H4 (cell line): ENCODE data around the gene F8A3. TPM values are rescaled to one million over a fixed set of nuclear protein-coding genes. Genes with fewer than 3 reads are reported as not detected.
"Not testable (repeated sequence)": the region's sequence is repeated elsewhere in the genome, so short reads cannot be mapped to it uniquely, and the experiment has no call there.

Experiments
- DNase-seq: peaks from one replicate; pipeline ENCODE4 v3.0.0-alpha.2; 2015; ENCODE audit warnings: low spot score
- total RNA-seq: library from RNA; depleted of rRNA; stranded (reverse); fragments of >200 nt; shearing (Covaris generic); gene quantifications from 2 replicates; pipeline ENCODE4 v1.2.3, GENCODE V29; 2014; rRNA removed

Gene F8A3
- 0.41 and 5.0 TPM in 2 replicates for total RNA-seq

GRCh38 chrX:155458471-155458870 is at the start of gene F8A3:
F8A3 (minus strand) TSS chrX:155458620; CDS start chrX:155458600, 20 bp downstream.
- not testable (repeated sequence) for DNase-seq

- no peak for DNase-seq
These were observed 46.9 kb upstream of the F8A3 start for GRCh38 chrX:155505296-155505695.

- not testable (repeated sequence) for DNase-seq
These were observed 36.7 kb upstream of the F8A3 start for GRCh38 chrX:155495134-155495533.

- not testable (repeated sequence) for DNase-seq
These were observed 33.0 kb upstream of the F8A3 start for GRCh38 chrX:155491421-155491820.

GRCh38 chrX:155477136-155477535 is 18.7 kb upstream of the F8A3 start:
- DNase-seq, result not testable (repeated sequence)

GRCh38 chrX:155466269-155466938 is 8.0 kb upstream of the F8A3 start:
- DNase-seq, result not testable (repeated sequence)

GRCh38 chrX:155460501-155460900 is 2.1 kb upstream of the F8A3 start:
- DNase-seq, result not testable (repeated sequence)

GRCh38 chrX:155457761-155458447 is 516 bp downstream of the F8A3 start:
- DNase-seq, result not testable (repeated sequence)

GRCh38 chrX:155441097-155441496 is 17.3 kb downstream of the F8A3 start:
- no peak for DNase-seq

- DNase-seq, result no peak
These were observed 22.7 kb downstream of the F8A3 start for GRCh38 chrX:155435744-155436112.

- no peak for DNase-seq
These were observed 23.3 kb downstream of the F8A3 start for GRCh38 chrX:155434906-155435743.

- DNase-seq, result no peak
These were observed 40.7 kb downstream of the F8A3 start for GRCh38 chrX:155417769-155418168.

Other genes starting within 250 kb of the F8A3 start
- 126 and 140 TPM in 2 replicates for gene VBP1, start 242.2 kb downstream of the F8A3 start, total RNA-seq
- gene RAB39B, start 194.1 kb downstream of the F8A3 start, total RNA-seq, result 1.6 and 2.6 TPM in 2 replicates
- 31.6 and 44.7 TPM in 2 replicates for gene CLIC2, start 124.0 kb downstream of the F8A3 start, total RNA-seq
- not detected in 2 replicates for gene F8A2, start 76.5 kb downstream of the F8A3 start, total RNA-seq
- 0.80 and 0.93 TPM in 2 replicates for gene SPRY3, start 154.0 kb upstream of the F8A3 start, total RNA-seq
- 10.9 and 11.0 TPM in 2 replicates for gene TMLHE, start 154.3 kb upstream of the F8A3 start, total RNA-seq